Measurements from ENCODE around the gene FBXW11.

DNA sequence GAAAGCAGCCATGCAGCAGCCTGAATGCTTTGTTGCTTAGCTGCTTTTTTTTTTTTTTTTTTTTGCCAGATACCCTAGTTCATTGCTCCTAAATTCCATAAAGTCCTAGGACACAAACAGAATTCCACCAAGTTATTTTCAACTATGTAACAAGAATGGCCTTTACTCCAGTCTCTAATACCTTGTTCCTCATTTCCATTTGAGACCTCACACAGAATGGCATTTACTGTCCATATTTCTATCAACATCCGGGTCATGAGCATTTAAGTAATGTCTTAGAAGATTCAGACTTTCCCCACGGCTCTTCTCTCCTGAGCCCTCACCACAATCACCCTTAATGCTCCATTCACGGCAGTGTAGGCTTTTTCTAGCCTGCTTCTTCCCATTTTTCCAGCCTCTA, 31.7 kb upstream of the FBXW11 start:
- TF ChIP-seq, protein P1, sequence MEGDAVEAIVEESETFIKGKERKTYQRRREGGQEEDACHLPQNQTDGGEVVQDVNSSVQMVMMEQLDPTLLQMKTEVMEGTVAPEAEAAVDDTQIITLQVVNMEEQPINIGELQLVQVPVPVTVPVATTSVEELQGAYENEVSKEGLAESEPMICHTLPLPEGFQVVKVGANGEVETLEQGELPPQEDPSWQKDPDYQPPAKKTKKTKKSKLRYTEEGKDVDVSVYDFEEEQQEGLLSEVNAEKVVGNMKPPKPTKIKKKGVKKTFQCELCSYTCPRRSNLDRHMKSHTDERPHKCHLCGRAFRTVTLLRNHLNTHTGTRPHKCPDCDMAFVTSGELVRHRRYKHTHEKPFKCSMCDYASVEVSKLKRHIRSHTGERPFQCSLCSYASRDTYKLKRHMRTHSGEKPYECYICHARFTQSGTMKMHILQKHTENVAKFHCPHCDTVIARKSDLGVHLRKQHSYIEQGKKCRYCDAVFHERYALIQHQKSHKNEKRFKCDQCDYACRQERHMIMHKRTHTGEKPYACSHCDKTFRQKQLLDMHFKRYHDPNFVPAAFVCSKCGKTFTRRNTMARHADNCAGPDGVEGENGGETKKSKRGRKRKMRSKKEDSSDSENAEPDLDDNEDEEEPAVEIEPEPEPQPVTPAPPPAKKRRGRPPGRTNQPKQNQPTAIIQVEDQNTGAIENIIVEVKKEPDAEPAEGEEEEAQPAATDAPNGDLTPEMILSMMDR (IDR thresholded peaks at IDR 0.05): no peak
- no peak for TF ChIP-seq POLR2A (IDR thresholded peaks at IDR 0.05)
